IMR-90 (cell line): ENCODE measurements around the gene SPEG. TPM values are rescaled to one million over a fixed set of nuclear protein-coding genes. Genes with fewer than 3 reads are reported as not detected.

Experiments used
- ATAC-seq: fragments of 200-7000 bp; cut with Tn5 transposase; 2 replicates; pipeline ENCODE4 v1.9.1; 2020; ENCODE audit warnings: low read depth, mild to moderate bottlenecking, moderate library complexity
- BruUV-seq: library from RNA; stranded (reverse); fragments of 400-500 nt; replicated peaks from 2 replicates; lab custom pipeline; 2021; lab: Mats Ljungman, UMichigan
- CTCF ChIA-PET: fragments of 300-600 bp; formaldehyde crosslinking; extraction: SDS; loops from one replicate; lab custom pipeline; 2021; ENCODE audit warnings: antibody characterized with exemption; lab: Yijun Ruan, JAX
- POLR2A ChIA-PET: fragments of 300-600 bp; sonication (Branson Sonifier 250); formaldehyde crosslinking; loops from one replicate; lab custom pipeline; 2022; ENCODE audit warnings: antibody characterized with exemption; ENCODE audit not compliant: unreplicated experiment; lab: Charles Lee
- DNase-seq: peaks from one replicate; pipeline ENCODE4 v3.0.0; 2013
- H2AFZ ChIP-seq: replicated peaks from 2 replicates; pipeline ENCODE3; 2013; ENCODE audit warnings: low read length, mild to moderate bottlenecking; ENCODE audit not compliant: poor library complexity
- H2AK5ac ChIP-seq: 2 replicates; pipeline ENCODE4 v1.6.1; 2013; ENCODE audit warnings: low read depth, low read length, inconsistent platforms
- H2AK9ac ChIP-seq: replicated peaks from 2 replicates; pipeline ENCODE3; 2013; ENCODE audit warnings: mild to moderate bottlenecking, low read depth, low read length, moderate library complexity; ENCODE audit not compliant: poor library complexity
- H2BK120ac ChIP-seq: 2 replicates; pipeline ENCODE4 v1.6.1; 2013; ENCODE audit warnings: low read depth, low read length, inconsistent platforms
- H2BK15ac ChIP-seq: 3 replicates; pipeline ENCODE4 v1.6.1; 2013; ENCODE audit warnings: low read depth, low read length, inconsistent platforms
- H2BK20ac ChIP-seq: 2 replicates; pipeline ENCODE4 v1.6.1; 2013; ENCODE audit warnings: low read depth, mild to moderate bottlenecking, inconsistent platforms, low read length, moderate library complexity
- H2BK5ac ChIP-seq: 2 replicates; pipeline ENCODE4 v1.6.1; 2013; ENCODE audit warnings: mild to moderate bottlenecking, low read depth, low read length, inconsistent platforms; ENCODE audit not compliant: poor library complexity, severe bottlenecking
- H3K14ac ChIP-seq: replicated peaks from 2 replicates; pipeline ENCODE4 v1.6.1; 2013; ENCODE audit warnings: low read depth, low read length, inconsistent platforms
- H3K18ac ChIP-seq: 2 replicates; pipeline ENCODE4 v1.6.1; 2013; ENCODE audit warnings: low read depth, low read length, control low read depth
- H3K23ac ChIP-seq: 2 replicates; pipeline ENCODE4 v1.6.1; 2013; ENCODE audit warnings: low read depth, low read length, inconsistent platforms
- H3K27ac ChIP-seq: 2 replicates; pipeline ENCODE4 v1.5.1; 2013; ENCODE audit warnings: mild to moderate bottlenecking, control low read depth, low read length; ENCODE audit not compliant: insufficient read depth
- H3K27me3 ChIP-seq: 2 replicates; pipeline ENCODE4 v1.6.1; 2013; ENCODE audit warnings: low read length; ENCODE audit not compliant: control insufficient read depth, insufficient read depth
- H3K36me3 ChIP-seq: 2 replicates; pipeline ENCODE4 v1.6.1; 2013; ENCODE audit warnings: low read length, mixed read lengths; ENCODE audit not compliant: control insufficient read depth, insufficient read depth
- H3K4ac ChIP-seq: 2 replicates; pipeline ENCODE4 v1.6.1; 2013; ENCODE audit warnings: low read depth, low read length, inconsistent platforms
- H3K4me1 ChIP-seq: 2 replicates; pipeline ENCODE4 v1.6.1; 2013; ENCODE audit warnings: low read length, mixed read lengths; ENCODE audit not compliant: control insufficient read depth, insufficient read depth
- H3K4me2 ChIP-seq: 2 replicates; pipeline ENCODE4 v1.6.1; 2013; ENCODE audit warnings: low read depth, mild to moderate bottlenecking, control low read depth, low read length, moderate library complexity
- H3K4me3 ChIP-seq: 2 replicates; pipeline ENCODE4 v1.5.1; 2013; ENCODE audit warnings: low read depth, mild to moderate bottlenecking, control low read depth, low read length, moderate library complexity; ENCODE audit not compliant: insufficient read depth
- H3K56ac ChIP-seq: 2 replicates; pipeline ENCODE4 v1.6.1; 2013; ENCODE audit warnings: low read length, inconsistent platforms; ENCODE audit not compliant: insufficient read depth; ENCODE audit errors: extremely low read depth
- H3K79me1 ChIP-seq, 2 experiments: 2 replicates each; pipeline ENCODE4 v1.6.1; 2013; ENCODE audit warnings: low read length in 2 of 2, inconsistent platforms in 1 of 2, low read depth in 1 of 2
- H3K9ac ChIP-seq: 2 replicates; pipeline ENCODE4 v1.6.1; 2013; ENCODE audit warnings: low read depth, low read length, control low read depth
- H3K9me1 ChIP-seq: 2 replicates; pipeline ENCODE4 v1.6.1; 2013; ENCODE audit warnings: low read length, inconsistent platforms; ENCODE audit not compliant: insufficient read depth
- H3K9me3 ChIP-seq: 2 replicates; pipeline ENCODE4 v1.6.1; 2013; ENCODE audit warnings: low read length; ENCODE audit not compliant: control insufficient read depth, insufficient read depth
- H4K20me1 ChIP-seq: 2 replicates; pipeline ENCODE4 v1.6.1; 2013; ENCODE audit warnings: low read length, inconsistent platforms; ENCODE audit not compliant: insufficient read depth
- H4K5ac ChIP-seq: 2 replicates; pipeline ENCODE4 v1.6.1; 2013; ENCODE audit warnings: mild to moderate bottlenecking, low read depth, low read length, control low read depth
- H4K8ac ChIP-seq, 2 experiments: 2 replicates each; pipeline ENCODE4 v1.6.1; 2013; ENCODE audit warnings: low read depth in 2 of 2, low read length in 2 of 2, control low read depth in 1 of 2, inconsistent platforms in 1 of 2
- H4K91ac ChIP-seq: 2 replicates; pipeline ENCODE4 v1.6.1; 2013; ENCODE audit warnings: low read depth, low read length, inconsistent platforms; ENCODE audit not compliant: insufficient read depth
- RAD21 ChIP-seq: IDR thresholded peaks from 2 replicates; pipeline ENCODE4 v1.6.1; 2012; ENCODE audit warnings: low read length, improper control_type of control experiment
- RFX5 ChIP-seq: IDR thresholded peaks from 2 replicates; pipeline ENCODE4 v1.8.0; 2012; ENCODE audit warnings: low read depth, mild to moderate bottlenecking, low read length, moderate library complexity
- WGBS, 2 experiments: methylation state at CpG; one replicate each; pipeline versions ENCODE4 v1.1.5 to v1.1.7; 2013; ENCODE audit warnings: missing lambda C conversion rate in 2 of 2; ENCODE audit not compliant: insufficient read length in 1 of 2; ENCODE audit errors: extremely low coverage in 2 of 2; 5-methylcytosine and 5-hydroxymethylcytosine counted together
- dilution Hi-C: fragments of 300-500 bp; cut with HindIII; formaldehyde crosslinking; loops from one replicate; pipeline ENCODE4 v1.14.3; 2018; ENCODE audit warnings: low sequenced_read_pairs; ENCODE audit not compliant: unreplicated experiment
- in situ Hi-C: fragments of 300-500 bp; cut with MboI; formaldehyde crosslinking; loops from 3 replicates; pipeline ENCODE4 v1.14.3; 2019; ENCODE audit warnings: low sequenced_read_pairs, inconsistent platforms, mixed read lengths
- intact Hi-C: fragments of 100-400 bp; cut with micrococcal nuclease; formaldehyde crosslinking; loops from 2 replicates; pipeline ENCODE4 v1.10.0; 2022
- polyA plus RNA-seq, 3 experiments: library from polyadenylated mRNA; depleted of rRNA; stranded (reverse); fragments of >200 nt; gene quantifications; 2 replicates each; pipeline ENCODE4 v1.2.3, GENCODE V29; 2012; ENCODE audit warnings: low replicate concordance in 1 of 3
- total RNA-seq: library from RNA; depleted of rRNA; stranded (reverse); fragments of >200 nt; gene quantifications from 2 replicates; pipeline ENCODE4 v1.2.3, GENCODE V29; 2012

SPEG gene
- total and polyA plus RNA-seq, 2 of the 4 experiments (the other 2 are of a cell fraction), result 6.8 to 81.6 TPM

DNA sequence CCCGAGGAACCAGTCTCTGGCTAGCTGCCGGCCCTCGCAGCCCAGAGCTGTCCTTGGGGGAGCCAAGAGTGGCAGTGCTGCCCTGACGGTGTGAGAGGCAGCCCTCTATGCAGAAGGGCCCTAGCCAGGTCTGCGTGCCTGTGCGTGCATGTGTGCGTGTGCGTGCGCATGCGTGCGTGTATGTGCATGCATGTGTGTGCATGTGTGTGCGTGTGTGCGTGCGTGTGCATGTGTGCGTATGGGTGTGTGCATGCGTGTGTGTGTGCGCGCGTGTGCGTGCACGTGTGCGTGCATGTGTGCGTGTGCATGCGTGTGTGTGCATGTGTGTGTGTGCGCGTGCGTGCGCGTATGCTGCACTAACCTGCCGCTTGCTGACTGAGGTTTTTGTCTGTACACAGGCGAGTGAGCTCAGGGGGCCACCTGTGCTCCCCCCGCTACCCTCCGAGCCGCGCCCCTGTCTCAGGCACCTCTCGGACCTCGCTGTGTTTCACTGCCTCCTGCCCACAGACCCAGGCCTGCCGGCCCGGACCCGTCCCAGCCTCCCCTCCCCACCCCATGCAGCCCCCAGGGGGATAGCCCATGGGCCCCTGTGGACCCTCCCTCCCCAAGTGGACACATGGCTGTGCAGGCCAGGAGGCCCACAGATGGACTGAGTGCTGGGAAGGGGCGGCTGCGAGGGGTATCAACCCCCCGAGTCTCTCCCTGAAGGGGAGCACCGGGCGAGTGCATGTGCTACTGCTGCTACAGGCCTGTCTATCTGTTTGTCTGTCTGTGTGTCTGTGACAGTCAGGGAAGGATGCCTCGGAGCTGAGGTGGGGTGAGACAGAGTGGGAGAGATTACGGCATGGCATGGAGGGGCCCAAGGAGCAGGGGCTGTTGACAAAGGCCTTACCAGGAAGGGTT, 31.3 kb downstream of the SPEG start:
- no peak overlapping the region for H4K8ac ChIP-seq
- H2AFZ ChIP-seq, result no peak overlapping the region
- no peak for DNase-seq
- H3K9ac ChIP-seq, result no peak overlapping the region
- no peak for ATAC-seq
- no peaks in the 10 kb centered on the region for H3K27me3 ChIP-seq
- no peak overlapping the region for H3K27ac ChIP-seq
- dilution Hi-C loops (no loop called here), in situ Hi-C loops (no loop called here), intact Hi-C loops (no loop called here)
- no peak overlapping the region for H2AK9ac ChIP-seq
- H3K18ac ChIP-seq, result no peak overlapping the region
- 0 out of 2 replicates have a peak, but pooled peaks cover 6% of the 10 kb centered on the region for H3K9me1 ChIP-seq
- H3K4ac ChIP-seq, result no peak overlapping the region
- H2BK120ac ChIP-seq, result no peak overlapping the region
- H3K4me2 ChIP-seq, result no peak overlapping the region
- H3K9me3 ChIP-seq, result no peaks in the 10 kb centered on the region
- WGBS, 2 experiments, result 87% methylated on average over 39 of the region's 47 CpGs; no CpG with 5 or more reads in 1 of the 2 experiments
- peaks cover 0 to 6% of the 10 kb centered on the region in 2 experiments; a peak in 2 of 4 replicates for H3K79me1 ChIP-seq
- H2BK15ac ChIP-seq, result no peak overlapping the region
- H2AK5ac ChIP-seq, result no peak overlapping the region
- H4K20me1 ChIP-seq, result no peaks in the 10 kb centered on the region; the same call in 1 of the 2 replicates
- no peak overlapping the region for H2BK20ac ChIP-seq
- POLR2A ChIA-PET, result no interaction called here
- H3K4me1 ChIP-seq, result peaks cover 20% of the 10 kb centered on the region
- H4K91ac ChIP-seq, result no peak overlapping the region
- H3K23ac ChIP-seq, result no peak overlapping the region
- H2BK5ac ChIP-seq, result no peak overlapping the region
- peaks cover 63% of the 10 kb centered on the region; the same call in 1 of the 2 replicates for H3K36me3 ChIP-seq
- no TSS peak for BruUV-seq
- no peak for TF ChIP-seq RAD21
- no peak for TF ChIP-seq RFX5
- no peak overlapping the region for H3K4me3 ChIP-seq
- no peak overlapping the region for H4K5ac ChIP-seq
- CTCF ChIA-PET, result no interaction called here
- H3K56ac ChIP-seq, result no peak overlapping the region
- H3K14ac ChIP-seq, result no peak overlapping the region
